Psoas muscle (tissue), 8 donors: Measurements from ENCODE around the gene PCLO. TPM values are rescaled to one million over a fixed set of nuclear protein-coding genes. Genes with fewer than 3 reads are reported as not detected.

Experiments
- ATAC-seq, 4 donors: fragments of 200-7000 bp; cut with Tn5 transposase; one replicate each; pipeline ENCODE4 v1.9.1; 2020; ENCODE audit warnings: moderate library complexity in 3 of 4, mild to moderate bottlenecking in 2 of 4
- DNase-seq, 2 donors: peaks; one replicate each; pipeline ENCODE4 v3.0.0-alpha.2; 2020
- H3K27ac ChIP-seq: fragments of 200-600 bp; one replicate; pipeline ENCODE4 v1.8.0; 2022
- H3K27me3 ChIP-seq, 3 donors: fragments of 200-600 bp in 1 of 3; one replicate each; pipeline versions ENCODE4 v1.6.1 to v1.8.0; 2013 to 2022; ENCODE audit warnings: low read length in 2 of 3, mild to moderate bottlenecking in 2 of 3, moderate library complexity in 1 of 3; ENCODE audit not compliant: insufficient read depth in 3 of 3
- H3K36me3 ChIP-seq, 2 donors: fragments of 200-600 bp in 1 of 2; one replicate each; pipeline versions ENCODE4 v1.6.1 to v1.8.0; 2013 to 2022; ENCODE audit warnings: low read depth in 1 of 2, mild to moderate bottlenecking in 1 of 2, moderate library complexity in 1 of 2; ENCODE audit not compliant: insufficient read depth in 1 of 2
- H3K4me1 ChIP-seq: fragments of 200-600 bp; one replicate; pipeline ENCODE4 v1.8.0; 2022
- H3K4me3 ChIP-seq: fragments of 200-600 bp; one replicate; pipeline ENCODE4 v1.8.0; 2022; ENCODE audit warnings: mild to moderate bottlenecking
- H3K9me3 ChIP-seq: fragments of 200-600 bp; one replicate; pipeline ENCODE4 v1.8.0; 2022
- WGBS, 3 donors: extraction: QIAGEN DNeasy Blood & Tissue Kit; methylation state at CpG; one replicate each; pipeline versions ENCODE4 v1.1.6 to v1.1.7; 2013; 5-methylcytosine and 5-hydroxymethylcytosine counted together
- intact Hi-C, 2 donors: fragments of 100-400 bp; cut with DNase I; formaldehyde crosslinking; loops; one replicate each; pipeline versions ENCODE4 v1.11.0 to v1.14.2; 2022
- long read RNA-seq, 2 donors: library from polyadenylated mRNA; unstranded; transcript quantifications; one replicate each; pipeline ENCODE4 v2.0.0, GENCODE V29; 2021
- polyA plus RNA-seq, 3 donors: library from polyadenylated mRNA; stranded (reverse); fragments of 200-250 nt; gene quantifications; one replicate each; pipeline ENCODE4 v1.2.3, GENCODE V29; 2013
- total RNA-seq, 4 donors: library from RNA; stranded (reverse); fragmentation: NEBNext Ultra II Directional in 2 of 4; extraction: Animal tissue kit (Norgen Biotek cat#: 25700) in 2 of 4; gene quantifications; one replicate each; pipeline versions ENCODE4 v1.2.1 to v1.2.4, GENCODE V29; 2021 to 2023
- TF ChIP-seq, protein P1 (sequence below): fragments of 200-600 bp; IDR thresholded peaks from one replicate; pipeline ENCODE4 v1.8.0; 2022; ENCODE audit warnings: antibody characterized with exemption
- donor health status: healthy with polysubstance abuse.
- donor health status: DM: no; HTN: no; CAD: no; lungs with moderate emphysema.
- donor health status: Bipolar disorder and iron deficiency.
- donor health status: healthy.
- donor health status: DM: yes; HTN: yes; CAD: no.
- donor health status: DM: no; HTN: no; CAD: no.
- donor health status: DM: no; HTN: no; CAD: no.
- donor health status: DM: yes; HTN: yes; CAD: no.

PCLO gene, protein sequence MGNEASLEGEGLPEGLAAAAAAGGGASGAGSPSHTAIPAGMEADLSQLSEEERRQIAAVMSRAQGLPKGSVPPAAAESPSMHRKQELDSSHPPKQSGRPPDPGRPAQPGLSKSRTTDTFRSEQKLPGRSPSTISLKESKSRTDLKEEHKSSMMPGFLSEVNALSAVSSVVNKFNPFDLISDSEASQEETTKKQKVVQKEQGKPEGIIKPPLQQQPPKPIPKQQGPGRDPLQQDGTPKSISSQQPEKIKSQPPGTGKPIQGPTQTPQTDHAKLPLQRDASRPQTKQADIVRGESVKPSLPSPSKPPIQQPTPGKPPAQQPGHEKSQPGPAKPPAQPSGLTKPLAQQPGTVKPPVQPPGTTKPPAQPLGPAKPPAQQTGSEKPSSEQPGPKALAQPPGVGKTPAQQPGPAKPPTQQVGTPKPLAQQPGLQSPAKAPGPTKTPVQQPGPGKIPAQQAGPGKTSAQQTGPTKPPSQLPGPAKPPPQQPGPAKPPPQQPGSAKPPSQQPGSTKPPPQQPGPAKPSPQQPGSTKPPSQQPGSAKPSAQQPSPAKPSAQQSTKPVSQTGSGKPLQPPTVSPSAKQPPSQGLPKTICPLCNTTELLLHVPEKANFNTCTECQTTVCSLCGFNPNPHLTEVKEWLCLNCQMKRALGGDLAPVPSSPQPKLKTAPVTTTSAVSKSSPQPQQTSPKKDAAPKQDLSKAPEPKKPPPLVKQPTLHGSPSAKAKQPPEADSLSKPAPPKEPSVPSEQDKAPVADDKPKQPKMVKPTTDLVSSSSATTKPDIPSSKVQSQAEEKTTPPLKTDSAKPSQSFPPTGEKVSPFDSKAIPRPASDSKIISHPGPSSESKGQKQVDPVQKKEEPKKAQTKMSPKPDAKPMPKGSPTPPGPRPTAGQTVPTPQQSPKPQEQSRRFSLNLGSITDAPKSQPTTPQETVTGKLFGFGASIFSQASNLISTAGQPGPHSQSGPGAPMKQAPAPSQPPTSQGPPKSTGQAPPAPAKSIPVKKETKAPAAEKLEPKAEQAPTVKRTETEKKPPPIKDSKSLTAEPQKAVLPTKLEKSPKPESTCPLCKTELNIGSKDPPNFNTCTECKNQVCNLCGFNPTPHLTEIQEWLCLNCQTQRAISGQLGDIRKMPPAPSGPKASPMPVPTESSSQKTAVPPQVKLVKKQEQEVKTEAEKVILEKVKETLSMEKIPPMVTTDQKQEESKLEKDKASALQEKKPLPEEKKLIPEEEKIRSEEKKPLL (N-terminal part only)
- under 1 TPM in 2 of 4 donors, not detected in 2; 0.13 to 0.46 TPM for total RNA-seq
- polyA plus RNA-seq: under 1 TPM in 2 of 3 donors, not detected in 1; 0.03 TPM
- long read RNA-seq, donor 1: 0 reads
- long read RNA-seq, donor 2: 0 reads

DNA sequence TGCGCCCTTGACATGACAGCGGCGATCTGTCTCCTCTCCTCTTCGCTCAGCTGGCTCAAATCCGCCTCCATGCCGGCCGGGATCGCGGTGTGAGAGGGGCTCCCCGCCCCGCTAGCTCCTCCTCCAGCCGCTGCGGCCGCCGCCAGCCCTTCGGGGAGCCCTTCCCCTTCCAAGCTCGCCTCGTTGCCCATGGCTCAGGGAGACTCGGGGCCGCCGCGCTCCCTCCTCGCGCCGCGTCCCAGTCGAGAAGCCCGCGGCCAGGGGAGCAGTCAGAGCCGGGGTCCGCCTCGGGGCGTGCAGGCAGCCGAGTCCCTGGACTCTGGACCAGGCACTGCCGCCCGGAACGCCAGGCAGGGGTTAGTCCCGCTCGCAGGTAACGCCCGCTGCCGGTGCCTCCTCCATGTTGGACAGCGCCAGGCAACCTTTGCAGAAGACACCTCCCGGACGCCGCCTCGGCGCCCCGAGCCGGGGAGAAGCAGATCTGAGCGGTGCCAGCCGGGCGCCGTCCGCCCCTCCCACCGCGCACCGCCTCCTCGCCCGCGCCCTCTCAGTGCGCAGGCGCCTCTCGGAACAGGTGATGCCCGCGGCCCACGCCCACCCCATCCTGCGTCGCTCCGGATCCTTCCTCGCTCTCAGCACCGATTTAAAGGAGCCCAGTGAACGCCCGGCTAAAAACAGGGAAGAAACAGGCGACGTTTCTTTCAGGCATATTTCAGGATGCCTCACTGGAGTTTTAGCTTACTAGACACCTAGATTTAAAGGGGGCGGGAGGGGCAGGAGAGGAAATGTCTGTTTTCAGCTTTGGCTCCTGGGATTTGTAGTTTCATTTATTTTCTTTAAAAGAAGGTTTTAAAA is at the start of gene PCLO:
Gene PCLO, minus strand, starts transcription at position 483 of the 855 bp plus-strand sequence. Its CDS starts 292 bp downstream, at position 191.
- intact Hi-C loops: no loop called here

DNA sequence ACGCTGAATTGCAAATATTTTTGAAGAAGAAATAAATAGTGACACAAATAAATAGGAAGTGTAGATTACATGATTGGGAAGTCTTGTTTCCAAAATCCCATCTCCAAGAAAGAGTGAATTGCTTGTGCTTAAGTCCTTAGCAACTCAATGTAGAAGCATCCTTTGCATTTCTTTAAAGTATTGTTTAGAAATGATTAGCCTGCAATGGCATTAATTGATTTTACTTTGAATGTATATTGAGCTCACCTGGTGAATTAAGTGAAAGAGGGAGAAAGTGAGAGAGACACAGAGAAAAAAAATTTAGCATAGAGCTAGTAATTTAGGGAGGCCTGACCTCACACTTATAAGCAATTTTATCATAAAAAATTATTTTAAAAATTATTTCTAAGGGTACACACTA is 49.0 kb upstream of the PCLO start:
- intact Hi-C loops: no loop called here
- Histone ChIP-seq H3K9me3 (no peaks in the 10 kb centered on the region), H3K27me3 (no peaks in the 10 kb centered on the region), H3K27ac (no peak overlapping the region), H3K36me3 (no peaks in the 10 kb centered on the region), H3K4me3 (no peak overlapping the region), H3K4me1 (no peaks in the 10 kb centered on the region)
- 61 to 74% (median 63%) methylated on average over 1 of the region's 1 CpG for WGBS, 3 donors
- TF ChIP-seq, protein P1, sequence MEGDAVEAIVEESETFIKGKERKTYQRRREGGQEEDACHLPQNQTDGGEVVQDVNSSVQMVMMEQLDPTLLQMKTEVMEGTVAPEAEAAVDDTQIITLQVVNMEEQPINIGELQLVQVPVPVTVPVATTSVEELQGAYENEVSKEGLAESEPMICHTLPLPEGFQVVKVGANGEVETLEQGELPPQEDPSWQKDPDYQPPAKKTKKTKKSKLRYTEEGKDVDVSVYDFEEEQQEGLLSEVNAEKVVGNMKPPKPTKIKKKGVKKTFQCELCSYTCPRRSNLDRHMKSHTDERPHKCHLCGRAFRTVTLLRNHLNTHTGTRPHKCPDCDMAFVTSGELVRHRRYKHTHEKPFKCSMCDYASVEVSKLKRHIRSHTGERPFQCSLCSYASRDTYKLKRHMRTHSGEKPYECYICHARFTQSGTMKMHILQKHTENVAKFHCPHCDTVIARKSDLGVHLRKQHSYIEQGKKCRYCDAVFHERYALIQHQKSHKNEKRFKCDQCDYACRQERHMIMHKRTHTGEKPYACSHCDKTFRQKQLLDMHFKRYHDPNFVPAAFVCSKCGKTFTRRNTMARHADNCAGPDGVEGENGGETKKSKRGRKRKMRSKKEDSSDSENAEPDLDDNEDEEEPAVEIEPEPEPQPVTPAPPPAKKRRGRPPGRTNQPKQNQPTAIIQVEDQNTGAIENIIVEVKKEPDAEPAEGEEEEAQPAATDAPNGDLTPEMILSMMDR: no peak
- ATAC-seq (no peak), DNase-seq (no peak)

More for the DNA sequence above, at the start of gene PCLO:
- no peak within 1 kb of the TSS for H3K27ac ChIP-seq
- peak; percentile 44 to 45 for DNase-seq
- no peaks in the 10 kb centered on the region for H3K9me3 ChIP-seq
- 0% methylated on average over 67 to 77 of the region's 77 CpGs for WGBS, 3 donors
- no peaks in the 10 kb centered on the region for H3K4me1 ChIP-seq
- peaks cover 0 to 33% (median 2%) of the 10 kb centered on the region in 3 donors for H3K27me3 ChIP-seq
- peak within 1 kb of the TSS; percentile 64 for H3K4me3 ChIP-seq
- TF ChIP-seq, protein P1: no peak
- ATAC-seq: peak; percentile 56 to 78 (median 68)
- H3K36me3 ChIP-seq: no peaks in the 10 kb centered on the region

DNA sequence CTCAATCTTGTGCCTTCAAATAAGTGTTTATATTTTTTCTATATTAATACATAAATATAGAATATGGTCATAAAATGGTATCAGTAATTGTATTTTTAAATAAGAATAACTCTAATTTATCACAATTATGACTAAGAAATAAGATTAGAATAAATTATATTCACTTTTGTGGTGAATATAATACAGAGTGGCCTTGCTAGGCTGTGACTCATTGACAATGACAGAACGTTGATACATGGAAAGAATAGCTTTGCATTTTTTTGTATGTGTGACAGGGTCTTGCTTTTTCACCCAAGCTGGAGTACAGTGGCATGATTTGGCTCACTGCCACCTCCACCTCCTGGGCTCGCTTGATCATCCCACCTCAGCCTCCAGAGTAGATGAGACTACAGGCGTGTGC is 47.8 kb upstream of the PCLO start:
- intact Hi-C loops: no loop called here
- Histone ChIP-seq H3K4me1 (no peaks in the 10 kb centered on the region), H3K36me3 (no peaks in the 10 kb centered on the region), H3K4me3 (no peak overlapping the region), H3K9me3 (no peaks in the 10 kb centered on the region), H3K27me3 (no peaks in the 10 kb centered on the region), H3K27ac (no peak overlapping the region)
- 68 to 77% (median 69%) methylated on average over 3 of the region's 3 CpGs for WGBS, 3 donors
- DNase-seq: no peak
- TF ChIP-seq, protein P1: no peak
- ATAC-seq: no peak

DNA sequence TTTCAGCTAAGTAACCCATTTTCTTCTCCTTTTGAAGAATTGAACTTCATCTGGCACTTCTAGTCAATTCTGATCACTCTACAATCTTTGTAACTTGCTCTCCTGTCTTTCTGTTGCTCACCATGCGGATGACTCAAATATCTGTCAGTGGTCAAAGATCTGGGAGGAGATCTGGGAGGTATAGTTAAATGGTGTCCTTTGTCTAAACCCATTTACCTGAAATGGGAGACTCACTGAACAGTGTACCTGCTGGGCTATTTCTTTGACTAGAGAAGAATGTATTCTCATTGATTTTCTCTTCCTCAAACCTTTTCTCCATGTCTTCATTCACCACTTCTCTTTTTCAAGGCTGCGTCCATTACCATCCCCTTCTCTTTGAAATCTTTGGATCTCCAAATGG is 42.0 kb upstream of the PCLO start:
- ATAC-seq: no peak
- 93 to 95% (median 95%) methylated on average over 2 of the region's 2 CpGs for WGBS, 3 donors
- no peak overlapping the region for H3K27ac ChIP-seq
- TF ChIP-seq, protein P1: no peak
- DNase-seq: no peak
- no peaks in the 10 kb centered on the region for H3K27me3 ChIP-seq
- H3K4me1 ChIP-seq: no peaks in the 10 kb centered on the region
- no peaks in the 10 kb centered on the region for H3K36me3 ChIP-seq
- H3K4me3 ChIP-seq: no peak overlapping the region
- H3K9me3 ChIP-seq: no peaks in the 10 kb centered on the region
- intact Hi-C loops: no loop called here
